Prostate gland (tissue), 2 donors: ENCODE data around the gene GLB1L. TPM values are rescaled to one million over a fixed set of nuclear protein-coding genes. Genes with fewer than 3 reads are reported as not detected.

Experiments used
- DNase-seq: peaks from one replicate; pipeline ENCODE4 v3.0.0-alpha.2; 2019; ENCODE audit warnings: low spot score
- H3K27ac ChIP-seq, 2 donors: fragments of 200-600 bp; sonication (generic); 2 replicates each; pipeline ENCODE4 v1.5.1; 2017 to 2019
- H3K27me3 ChIP-seq: fragments of 200-600 bp; sonication (generic); replicated peaks from 2 replicates; pipeline ENCODE4 v1.5.1; 2019; ENCODE audit not compliant: insufficient read depth
- H3K36me3 ChIP-seq, 2 donors: fragments of 200-600 bp; sonication (generic); 1 replicate in 1 of 2; 2 replicates in 1 of 2; pipeline versions ENCODE4 v1.5.1 to v1.8.1; 2017 to 2019
- H3K4me1 ChIP-seq: fragments of 200-600 bp; sonication (generic); replicated peaks from 2 replicates; pipeline ENCODE4 v1.5.1; 2019
- H3K4me3 ChIP-seq, 2 donors: fragments of 200-600 bp; sonication (generic); 2 replicates each; pipeline ENCODE4 v1.5.1; 2017 to 2019
- H3K9me3 ChIP-seq: fragments of 200-600 bp; sonication (generic); 2 replicates; pipeline ENCODE4 v1.5.1; 2017
- CTCF ChIP-seq, 4 experiments: fragments of 200-600 bp in 2 of 4; fragments of 450-650 bp in 2 of 4; sonication (generic) in 2 of 4; IDR thresholded peaks; 1 replicate in 3 of 4; 2 replicates in 1 of 4; pipeline ENCODE4 v1.5.1; 2016 to 2019; ENCODE audit warnings: antibody characterized with exemption in 4 of 4, mild to moderate bottlenecking in 2 of 4, moderate library complexity in 2 of 4
- POLR2A ChIP-seq: fragments of 450-650 bp; IDR thresholded peaks from one replicate; pipeline ENCODE4 v1.6.1; 2016; ENCODE audit warnings: antibody characterized with exemption, mild to moderate bottlenecking
- POLR2AphosphoS5 ChIP-seq: sonication (generic); formaldehyde crosslinking; IDR thresholded peaks from one replicate; pipeline ENCODE4 v1.6.1; 2017; ENCODE audit warnings: antibody characterized with exemption
- WGBS: methylation state at CpG from one replicate; pipeline ENCODE4 v1.1.5; 2018; 5-methylcytosine and 5-hydroxymethylcytosine counted together
- intact Hi-C: fragments of 100-400 bp; cut with DNase I; formaldehyde crosslinking; loops from one replicate; pipeline ENCODE4 v1.14.2; 2022
- total RNA-seq, 2 donors: library from RNA; depleted of rRNA; stranded (reverse); fragments of >200 nt; gene quantifications; one replicate each; pipeline ENCODE4 v1.1.0, GENCODE V29; 2016

GLB1L gene
- total RNA-seq, 2 donors from 2014 or later, result 23.1 to 25.0 TPM

GRCh38 chr2:219228911-219229304 lies 16.3 kb downstream of the GLB1L start:
- DNase-seq, result no peak
- Histone ChIP-seq H3K4me1 (peaks cover 3% of the 10 kb centered on the region), H3K27me3 (no peaks in the 10 kb centered on the region), H3K4me3 (peak overlapping the region; percentile 67 to 91), H3K9me3 (no peaks in the 10 kb centered on the region), H3K27ac (peak overlapping the region; percentile 95 to 96), H3K36me3 (peaks cover 15 to 21% of the 10 kb centered on the region in 2 donors)
- WGBS, result 8% methylated on average over 3 of the region's 19 CpGs
- TF ChIP-seq POLR2A (no peak), POLR2AphosphoS5 (no peak), CTCF (IDR thresholded peaks at IDR 0.05) (no peak)
- intact Hi-C loops, result no loop called here

GRCh38 chr2:219228041-219228910 lies 17.0 kb downstream of the GLB1L start:
- Histone ChIP-seq H3K27me3 (no peaks in the 10 kb centered on the region), H3K27ac (peak overlapping the region; percentile 95 to 96), H3K4me3 (peak overlapping the region; percentile 67 to 91), H3K36me3 (peaks cover 10 to 23% of the 10 kb centered on the region in 2 donors), H3K4me1 (peaks cover 3% of the 10 kb centered on the region), H3K9me3 (no peaks in the 10 kb centered on the region)
- intact Hi-C loops, result no loop called here
- 44% methylated on average over 7 of the region's 7 CpGs for WGBS
- TF ChIP-seq POLR2A (no peak), CTCF (IDR thresholded peaks at IDR 0.05) (no peak), POLR2AphosphoS5 (no peak)
- DNase-seq, result no peak

GRCh38 chr2:219225350-219225749 lies 19.9 kb downstream of the GLB1L start:
- 93% methylated on average over 3 of the region's 3 CpGs for WGBS
- intact Hi-C loops, result no loop called here

GRCh38 chr2:219223831-219224610 lies 21.2 kb downstream of the GLB1L start:
- Histone ChIP-seq H3K9me3 (no peaks in the 10 kb centered on the region), H3K27me3 (no peaks in the 10 kb centered on the region), H3K4me3 (no peak overlapping the region), H3K4me1 (peaks cover 11% of the 10 kb centered on the region), H3K27ac (no peak overlapping the region), H3K36me3 (peaks cover 26 to 32% of the 10 kb centered on the region in 2 donors)
- 90% methylated on average over 31 of the region's 31 CpGs for WGBS
- no peak for DNase-seq
- intact Hi-C loops, result no loop called here
- TF ChIP-seq POLR2AphosphoS5 (no peak), POLR2A (no peak), CTCF (IDR thresholded peaks at IDR 0.05) (no peak)

More at GRCh38 chr2:219225350-219225749, 19.9 kb downstream of the GLB1L start:
- DNase-seq, result no peak
- H3K9me3 ChIP-seq, result no peaks in the 10 kb centered on the region
- no peaks in the 10 kb centered on the region for H3K27me3 ChIP-seq
- H3K4me1 ChIP-seq, result peaks cover 3% of the 10 kb centered on the region
- H3K4me3 ChIP-seq, result no peak overlapping the region
- H3K27ac ChIP-seq, result no peak overlapping the region
- TF ChIP-seq CTCF (IDR thresholded peaks at IDR 0.05), result no peak
- TF ChIP-seq POLR2A, result no peak
- no peak for TF ChIP-seq POLR2AphosphoS5
- peaks cover 26 to 32% of the 10 kb centered on the region in 2 donors for H3K36me3 ChIP-seq
